ENCODE data around the gene HOXA5.

- no peak for TF ChIP-seq CTCF (IDR thresholded peaks at IDR 0.05; ENCODE audit: extremely low read depth in 1 of 2, insufficient read depth in 1 of 2, low read depth in 1 of 2, low read length in 2 of 2)
- no peak for TF ChIP-seq POLR2A (IDR thresholded peaks at IDR 0.05; ENCODE audit: low read depth, low read length)
- TF ChIP-seq POLR2AphosphoS5 (IDR thresholded peaks at IDR 0.05; ENCODE audit: insufficient read depth, low read depth, low read length), result peak; percentile 20
- no peak for TF ChIP-seq MAX (IDR thresholded peaks at IDR 0.05; ENCODE audit: insufficient read depth, insufficient read length)
Observed at GRCh38 chr7:27134392-27134791, 9.1 kb downstream of the HOXA5 start.
